HG03439 (cell line): Measurements from ENCODE around the gene SON.

Source experiments
- ATAC-seq: cut with Tn5 transposase; IDR thresholded peaks from one replicate; pipeline ENCODE4 v1.9.1; 2021; ENCODE audit warnings: mild to moderate bottlenecking, moderate library complexity; ENCODE audit not compliant: unreplicated experiment

The SON gene

GRCh38 chr21:33541756-33542639 lies 840 bp upstream of the SON start, which contains the start of gene GART:
GART (minus strand) TSS chr21:33542117; CDS start chr21:33539315, 2,802 bp downstream.
- ATAC-seq: peak; percentile 51

DNA sequence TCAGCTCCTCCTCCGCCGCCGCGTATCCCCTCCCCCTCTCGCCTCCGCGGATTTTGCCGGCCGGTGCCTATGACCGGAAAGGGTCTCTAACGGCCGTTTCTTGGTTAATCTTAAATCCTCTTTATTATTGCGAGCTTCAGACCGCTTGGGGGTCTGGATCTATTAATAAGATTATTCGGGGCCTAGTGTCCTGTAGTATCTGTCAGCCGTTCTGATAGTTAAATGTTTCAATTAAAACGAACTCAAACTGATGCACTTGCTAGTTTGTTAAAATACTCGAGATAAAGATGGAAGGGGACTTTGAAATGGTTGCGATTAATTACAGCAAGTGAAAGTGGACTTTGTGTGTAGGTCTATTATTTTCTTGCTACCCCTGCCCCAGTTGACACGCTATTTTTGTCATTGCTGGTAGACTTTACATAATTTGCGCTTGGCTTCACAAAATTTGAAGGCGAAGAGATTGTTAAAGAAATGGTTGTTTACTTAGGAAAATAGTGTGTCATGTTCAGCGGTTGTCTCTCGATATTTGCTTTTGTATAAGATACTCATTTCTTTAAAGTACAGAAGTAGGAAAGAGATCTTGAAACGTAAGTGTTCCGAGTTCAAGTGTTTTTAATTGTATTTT lies 779 bp downstream of the SON start:
- peak; percentile 15 for ATAC-seq

DNA sequence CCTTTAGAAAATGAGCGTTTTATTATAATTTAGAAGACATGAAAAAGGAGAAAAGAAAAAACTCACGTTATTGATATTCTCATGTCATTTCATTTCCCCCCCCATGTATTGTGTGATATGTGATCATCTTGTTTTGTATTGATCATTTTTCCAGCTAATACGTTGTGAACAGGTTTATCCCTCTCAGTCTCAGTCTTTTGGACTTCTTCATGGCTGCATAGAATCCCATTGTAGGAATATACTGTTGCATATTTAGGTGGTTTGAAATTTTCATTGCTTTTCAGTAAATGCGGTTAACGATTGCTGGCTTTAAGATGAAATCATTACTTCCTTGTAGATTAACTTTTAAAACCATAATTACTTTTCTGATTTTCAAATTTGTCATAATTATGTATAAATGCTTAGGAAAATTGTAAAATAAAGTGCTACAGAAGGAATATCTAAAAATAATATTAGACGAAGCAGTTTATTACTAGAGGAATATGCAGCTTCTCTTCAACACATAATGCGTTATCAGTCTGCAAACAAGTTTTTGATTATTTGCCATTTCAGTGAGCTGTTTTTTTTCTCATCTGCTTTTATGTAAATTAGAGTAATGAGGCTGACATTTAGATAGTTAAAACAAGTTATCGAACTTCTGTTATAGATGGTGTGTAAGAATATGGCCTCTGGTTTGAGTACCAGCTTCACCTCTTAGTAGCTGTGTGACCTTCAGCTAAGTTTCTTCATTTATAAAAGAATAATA lies 1.8 kb downstream of the SON start:
- no peak for ATAC-seq

- ATAC-seq: no peak
These were observed 3.2 kb downstream of the SON start for GRCh38 chr21:33546086-33546485.

DNA sequence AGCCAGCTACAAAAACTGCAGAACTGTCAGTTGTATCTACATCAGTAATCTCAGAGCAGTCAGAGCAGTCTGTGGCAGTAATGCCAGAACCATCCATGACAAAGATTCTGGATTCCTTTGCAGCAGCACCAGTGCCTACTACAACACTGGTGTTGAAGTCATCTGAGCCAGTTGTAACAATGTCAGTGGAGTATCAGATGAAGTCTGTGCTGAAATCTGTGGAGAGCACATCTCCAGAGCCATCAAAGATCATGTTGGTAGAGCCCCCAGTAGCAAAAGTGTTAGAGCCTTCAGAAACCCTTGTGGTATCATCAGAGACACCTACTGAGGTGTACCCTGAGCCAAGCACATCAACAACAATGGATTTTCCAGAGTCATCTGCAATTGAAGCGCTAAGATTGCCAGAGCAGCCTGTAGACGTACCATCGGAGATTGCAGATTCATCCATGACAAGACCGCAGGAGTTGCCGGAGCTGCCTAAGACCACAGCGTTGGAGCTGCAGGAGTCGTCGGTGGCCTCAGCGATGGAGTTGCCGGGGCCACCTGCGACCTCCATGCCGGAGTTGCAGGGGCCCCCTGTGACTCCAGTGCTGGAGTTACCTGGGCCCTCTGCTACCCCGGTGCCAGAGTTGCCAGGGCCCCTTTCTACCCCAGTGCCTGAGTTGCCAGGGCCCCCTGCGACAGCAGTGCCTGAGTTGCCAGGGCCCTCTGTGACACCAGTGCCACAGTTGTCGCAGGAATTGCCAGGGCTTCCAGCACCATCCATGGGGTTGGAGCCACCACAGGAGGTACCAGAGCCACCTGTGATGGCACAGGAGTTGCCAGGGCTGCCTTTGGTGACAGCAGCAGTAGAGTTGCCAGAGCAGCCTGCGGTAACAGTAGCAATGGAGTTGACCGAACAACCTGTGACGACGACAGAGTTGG lies 7.3 kb downstream of the SON start:
- no peak for ATAC-seq

DNA sequence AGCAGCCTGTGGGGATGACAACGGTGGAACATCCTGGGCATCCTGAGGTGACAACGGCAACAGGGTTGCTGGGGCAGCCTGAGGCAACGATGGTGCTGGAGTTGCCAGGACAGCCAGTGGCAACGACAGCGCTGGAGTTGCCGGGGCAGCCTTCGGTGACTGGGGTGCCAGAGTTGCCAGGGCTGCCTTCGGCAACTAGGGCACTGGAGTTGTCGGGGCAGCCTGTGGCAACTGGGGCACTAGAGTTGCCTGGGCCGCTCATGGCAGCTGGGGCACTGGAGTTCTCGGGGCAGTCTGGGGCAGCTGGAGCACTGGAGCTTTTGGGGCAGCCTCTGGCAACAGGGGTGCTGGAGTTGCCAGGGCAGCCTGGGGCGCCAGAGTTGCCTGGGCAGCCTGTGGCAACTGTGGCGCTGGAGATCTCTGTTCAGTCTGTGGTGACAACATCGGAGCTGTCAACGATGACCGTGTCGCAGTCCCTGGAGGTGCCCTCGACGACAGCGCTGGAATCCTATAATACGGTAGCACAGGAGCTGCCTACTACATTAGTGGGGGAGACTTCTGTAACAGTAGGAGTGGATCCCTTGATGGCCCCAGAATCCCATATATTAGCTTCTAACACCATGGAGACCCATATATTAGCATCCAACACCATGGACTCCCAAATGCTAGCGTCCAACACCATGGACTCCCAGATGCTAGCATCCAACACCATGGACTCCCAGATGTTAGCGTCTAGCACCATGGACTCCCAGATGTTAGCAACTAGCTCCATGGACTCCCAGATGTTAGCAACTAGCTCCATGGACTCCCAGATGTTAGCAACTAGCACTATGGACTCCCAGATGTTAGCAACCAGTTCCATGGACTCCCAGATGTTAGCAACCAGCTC lies 8.2 kb downstream of the SON start:
- no peak for ATAC-seq

GRCh38 chr21:33551664-33552063 lies 8.8 kb downstream of the SON start:
- no peak for ATAC-seq

DNA sequence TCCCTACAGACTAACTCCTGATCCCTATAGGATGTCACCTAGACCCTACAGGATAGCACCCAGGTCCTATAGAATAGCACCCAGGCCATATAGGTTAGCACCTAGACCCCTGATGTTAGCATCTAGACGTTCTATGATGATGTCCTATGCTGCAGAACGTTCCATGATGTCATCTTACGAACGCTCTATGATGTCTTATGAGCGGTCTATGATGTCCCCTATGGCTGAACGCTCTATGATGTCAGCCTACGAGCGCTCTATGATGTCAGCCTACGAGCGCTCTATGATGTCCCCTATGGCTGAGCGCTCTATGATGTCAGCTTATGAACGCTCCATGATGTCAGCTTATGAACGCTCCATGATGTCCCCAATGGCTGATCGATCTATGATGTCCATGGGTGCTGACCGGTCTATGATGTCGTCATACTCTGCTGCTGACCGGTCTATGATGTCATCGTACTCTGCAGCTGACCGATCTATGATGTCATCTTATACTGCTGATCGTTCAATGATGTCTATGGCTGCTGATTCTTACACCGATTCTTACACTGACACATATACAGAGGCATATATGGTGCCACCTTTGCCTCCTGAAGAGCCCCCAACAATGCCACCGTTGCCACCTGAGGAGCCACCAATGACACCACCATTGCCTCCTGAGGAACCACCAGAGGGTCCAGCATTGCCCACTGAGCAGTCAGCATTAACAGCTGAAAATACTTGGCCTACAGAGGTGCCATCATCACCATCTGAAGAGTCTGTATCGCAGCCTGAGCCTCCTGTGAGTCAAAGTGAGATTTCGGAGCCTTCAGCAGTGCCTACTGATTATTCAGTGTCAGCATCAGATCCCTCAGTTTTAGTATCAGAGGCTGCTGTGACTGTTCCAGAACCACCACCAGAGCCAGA lies 9.5 kb downstream of the SON start:
- no peak for ATAC-seq

- no peak for ATAC-seq
These were observed 10.3 kb downstream of the SON start for GRCh38 chr21:33552999-33553598.

GRCh38 chr21:33554236-33554981 lies 11.6 kb downstream of the SON start:
- no peak for ATAC-seq

- no peak for ATAC-seq
These were observed 12.1 kb downstream of the SON start for GRCh38 chr21:33554982-33555344.

DNA sequence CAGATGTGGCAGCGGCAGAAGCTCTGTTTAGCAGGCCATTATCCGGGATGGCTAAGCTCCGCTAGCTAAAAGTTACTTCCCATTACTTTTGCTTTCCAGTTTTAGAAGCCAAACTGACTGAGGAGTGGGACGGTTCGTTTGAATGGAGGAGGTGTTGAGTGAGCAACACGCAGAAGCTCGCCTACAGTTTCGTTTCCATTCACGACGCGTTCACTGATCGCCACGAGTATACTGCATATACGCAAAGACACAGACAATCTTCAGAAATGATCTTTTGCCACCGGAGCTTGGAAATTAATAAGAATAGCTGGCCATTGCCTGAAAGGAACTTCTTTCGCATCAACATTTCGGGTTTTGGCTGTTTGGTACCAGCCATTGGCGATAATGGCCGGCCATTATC lies 14.6 kb downstream of the SON start:
- no peak for ATAC-seq

GRCh38 chr21:33558777-33559421 lies 16.1 kb downstream of the SON start:
- no peak for ATAC-seq

GRCh38 chr21:33559813-33560212 lies 17.0 kb downstream of the SON start:
- no peak for ATAC-seq

DNA sequence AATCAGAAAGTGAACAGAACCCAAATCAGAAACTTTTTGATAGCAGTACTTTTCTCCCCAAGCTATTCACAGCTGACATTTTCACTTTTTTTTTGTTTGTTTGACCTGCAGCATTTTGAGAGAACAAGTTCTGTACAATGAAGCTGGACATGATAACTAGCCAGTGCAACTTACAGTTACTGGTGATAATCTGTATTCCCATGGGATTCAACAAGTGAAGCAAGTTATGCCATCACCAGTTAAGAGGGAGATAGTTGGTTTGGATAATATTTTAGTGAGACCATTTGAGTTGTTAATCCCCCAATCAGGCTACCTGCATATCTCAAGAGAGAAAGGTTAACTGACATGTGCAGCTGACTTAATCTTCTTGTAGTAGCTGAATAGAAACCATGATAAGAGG lies 18.1 kb downstream of the SON start:
- no peak for ATAC-seq

DNA sequence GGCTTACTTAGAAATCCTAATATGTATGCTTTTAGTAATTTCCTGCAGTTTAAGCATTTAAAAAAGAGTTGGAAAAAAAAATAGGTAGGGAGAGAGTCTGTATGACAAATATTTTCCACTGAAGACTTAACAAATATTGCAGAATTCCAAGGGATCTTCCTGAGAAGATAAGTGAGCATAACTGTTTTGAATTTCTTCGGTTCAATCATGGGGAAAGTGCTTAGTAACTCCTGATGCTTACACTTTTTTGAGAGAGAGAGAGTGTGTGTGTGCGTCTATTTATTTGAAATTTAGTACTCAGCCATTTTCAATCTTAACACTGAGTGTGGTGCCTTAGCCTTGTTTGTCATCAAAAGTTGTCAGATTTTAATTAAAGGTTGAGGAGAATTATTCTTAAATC lies 18.5 kb downstream of the SON start:
- ATAC-seq: no peak

- no peak for ATAC-seq
These were observed 19.6 kb downstream of the SON start for GRCh38 chr21:33562389-33562788.
